Measurements from ENCODE around the gene GOLGA6L9. TPM values are rescaled to one million over a fixed set of nuclear protein-coding genes. Genes with fewer than 3 reads are reported as not detected.
"Not testable (repeated sequence)": the region's sequence is repeated elsewhere in the genome, so short reads cannot be mapped to it uniquely, and the experiment has no call there.

Gene GOLGA6L9
- total RNA-seq, result 1 to 10 TPM; 4.2 to 9.7 (median 5.5) TPM

- WGBS, result 93% methylated on average over 5 of the region's 9 CpGs
Measured at GRCh38 chr15:82429693-82430092, at the start of gene GOLGA6L9. Gene GOLGA6L9, plus strand, starts transcription at chr15:82429816. Its CDS starts 264 bp downstream, at chr15:82430080.

GRCh38 chr15:82381330-82381955 lies 48.2 kb upstream of the GOLGA6L9 start:
- not testable (repeated sequence) for H3K27me3 ChIP-seq; H3K4me3 ChIP-seq; H3K36me3 ChIP-seq; DNase-seq (ENCODE audit: low spot score in 2 of 2); H3K27ac ChIP-seq; H3K4me1 ChIP-seq; H3K9me3 ChIP-seq
- 78% methylated on average over 11 of the region's 11 CpGs for WGBS

More at GRCh38 chr15:82429693-82430092, at the start of gene GOLGA6L9:
- DNase-seq (ENCODE audit: low spot score in 2 of 2); H3K4me3 ChIP-seq; H3K27me3 ChIP-seq; H3K36me3 ChIP-seq; H3K27ac ChIP-seq; H3K9me3 ChIP-seq; H3K4me1 ChIP-seq: not testable (repeated sequence)

- H3K4me3 ChIP-seq; H3K9me3 ChIP-seq; H3K27ac ChIP-seq; DNase-seq (ENCODE audit: low spot score in 2 of 2); H3K36me3 ChIP-seq; H3K27me3 ChIP-seq; H3K4me1 ChIP-seq: not testable (repeated sequence)
Measured at GRCh38 chr15:82387209-82387608, 42.4 kb upstream of the GOLGA6L9 start.

GRCh38 chr15:82390152-82390551 lies 39.5 kb upstream of the GOLGA6L9 start:
- H3K9me3 ChIP-seq; H3K4me1 ChIP-seq; H3K27ac ChIP-seq; H3K36me3 ChIP-seq; H3K4me3 ChIP-seq; H3K27me3 ChIP-seq; DNase-seq (ENCODE audit: low spot score in 2 of 2): not testable (repeated sequence)
- 95% methylated on average over 3 of the region's 3 CpGs for WGBS

- WGBS, result 97% methylated on average over 1 of the region's 1 CpG
- not testable (repeated sequence) for DNase-seq (ENCODE audit: low spot score in 2 of 2); H3K4me3 ChIP-seq; H3K4me1 ChIP-seq; H3K27ac ChIP-seq; H3K36me3 ChIP-seq; H3K27me3 ChIP-seq; H3K9me3 ChIP-seq
Measured at GRCh38 chr15:82392077-82392476, 37.5 kb upstream of the GOLGA6L9 start.

- no peaks in the 10 kb centered on the region for H3K4me1 ChIP-seq
- no peaks in the 10 kb centered on the region for H3K36me3 ChIP-seq
- 95% methylated on average over 4 of the region's 4 CpGs for WGBS
- no peaks in the 10 kb centered on the region for H3K27me3 ChIP-seq
- DNase-seq (ENCODE audit: low spot score in 2 of 2), result no peak
- TF ChIP-seq POLR2A (IDR thresholded peaks at IDR 0.05), result no peak
- TF ChIP-seq POLR2AphosphoS5 (IDR thresholded peaks at IDR 0.05), result no peak
- no peak for TF ChIP-seq EP300 (IDR thresholded peaks at IDR 0.05)
- TF ChIP-seq CTCF (IDR thresholded peaks at IDR 0.05), result no peak
- H3K9me3 ChIP-seq, result no peaks in the 10 kb centered on the region
- H3K27ac ChIP-seq, result no peak overlapping the region
- no peak overlapping the region for H3K4me3 ChIP-seq
Measured at GRCh38 chr15:82393671-82394070, 35.9 kb upstream of the GOLGA6L9 start.

- H3K4me1 ChIP-seq; H3K36me3 ChIP-seq; H3K27ac ChIP-seq; H3K9me3 ChIP-seq; DNase-seq (ENCODE audit: low spot score in 2 of 2); H3K4me3 ChIP-seq; H3K27me3 ChIP-seq: not testable (repeated sequence)
- WGBS, result 61% methylated on average over 3 of the region's 4 CpGs
Measured at GRCh38 chr15:82395788-82396187, 33.8 kb upstream of the GOLGA6L9 start.

- Histone ChIP-seq H3K36me3 (no peaks in the 10 kb centered on the region), H3K27ac (no peak overlapping the region), H3K27me3 (no peaks in the 10 kb centered on the region), H3K9me3 (no peaks in the 10 kb centered on the region), H3K4me3 (no peak overlapping the region), H3K4me1 (no peaks in the 10 kb centered on the region)
- TF ChIP-seq POLR2A (IDR thresholded peaks at IDR 0.05) (no peak), EP300 (IDR thresholded peaks at IDR 0.05) (no peak), POLR2AphosphoS5 (IDR thresholded peaks at IDR 0.05) (no peak), CTCF (IDR thresholded peaks at IDR 0.05) (no peak)
- 91% methylated on average over 3 of the region's 3 CpGs for WGBS
- no peak for DNase-seq (ENCODE audit: low spot score in 2 of 2)
Measured at GRCh38 chr15:82397817-82398216, 31.8 kb upstream of the GOLGA6L9 start.

Data from suprapubic skin (tissue), 4 donors.